HL-60 (cell line): ENCODE measurements around the gene CNTNAP5.

Experiments used
- POLR2AphosphoS5 ChIP-seq: IDR thresholded peaks from 2 replicates; pipeline ENCODE4 v1.6.1; 2012; ENCODE audit warnings: low read depth
- TF ChIP-seq, protein P1 (sequence below): IDR thresholded peaks from one replicate; pipeline ENCODE4 v1.5.1; 2011; ENCODE audit warnings: low read length, control low read depth, inconsistent platforms; ENCODE audit not compliant: insufficient read depth

DNA sequence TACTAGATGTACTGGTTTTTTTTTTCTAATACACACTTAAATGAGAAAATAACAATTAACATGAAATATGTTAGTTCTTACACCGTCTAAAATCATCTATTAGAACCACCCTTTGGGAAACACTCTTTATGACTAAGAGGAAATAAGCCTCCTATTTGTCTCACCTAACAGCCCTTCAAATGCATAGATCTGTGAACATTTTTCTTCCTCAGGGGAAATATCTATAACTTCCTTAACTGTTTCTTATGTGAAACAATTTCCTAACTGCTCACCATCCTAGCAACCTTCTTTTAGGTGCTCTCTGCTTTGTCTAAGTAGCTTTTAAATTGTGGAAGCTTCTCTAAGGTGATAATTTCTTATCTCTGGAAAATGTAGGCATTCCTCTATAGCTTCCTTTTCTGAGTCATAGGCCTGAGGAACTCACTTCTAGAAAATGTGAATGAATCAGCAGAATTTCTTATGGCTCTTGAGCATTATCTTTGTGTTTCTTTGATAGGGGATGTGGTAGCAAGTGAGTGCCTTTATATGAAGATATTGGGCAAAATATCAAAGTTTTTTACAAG is 56.1 kb downstream of the CNTNAP5 start:
- TF ChIP-seq POLR2AphosphoS5, result no peak
- TF ChIP-seq, protein P1, sequence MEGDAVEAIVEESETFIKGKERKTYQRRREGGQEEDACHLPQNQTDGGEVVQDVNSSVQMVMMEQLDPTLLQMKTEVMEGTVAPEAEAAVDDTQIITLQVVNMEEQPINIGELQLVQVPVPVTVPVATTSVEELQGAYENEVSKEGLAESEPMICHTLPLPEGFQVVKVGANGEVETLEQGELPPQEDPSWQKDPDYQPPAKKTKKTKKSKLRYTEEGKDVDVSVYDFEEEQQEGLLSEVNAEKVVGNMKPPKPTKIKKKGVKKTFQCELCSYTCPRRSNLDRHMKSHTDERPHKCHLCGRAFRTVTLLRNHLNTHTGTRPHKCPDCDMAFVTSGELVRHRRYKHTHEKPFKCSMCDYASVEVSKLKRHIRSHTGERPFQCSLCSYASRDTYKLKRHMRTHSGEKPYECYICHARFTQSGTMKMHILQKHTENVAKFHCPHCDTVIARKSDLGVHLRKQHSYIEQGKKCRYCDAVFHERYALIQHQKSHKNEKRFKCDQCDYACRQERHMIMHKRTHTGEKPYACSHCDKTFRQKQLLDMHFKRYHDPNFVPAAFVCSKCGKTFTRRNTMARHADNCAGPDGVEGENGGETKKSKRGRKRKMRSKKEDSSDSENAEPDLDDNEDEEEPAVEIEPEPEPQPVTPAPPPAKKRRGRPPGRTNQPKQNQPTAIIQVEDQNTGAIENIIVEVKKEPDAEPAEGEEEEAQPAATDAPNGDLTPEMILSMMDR, result no peak
